ENCODE results near the gene AHNAK.

Gene AHNAK

DNA sequence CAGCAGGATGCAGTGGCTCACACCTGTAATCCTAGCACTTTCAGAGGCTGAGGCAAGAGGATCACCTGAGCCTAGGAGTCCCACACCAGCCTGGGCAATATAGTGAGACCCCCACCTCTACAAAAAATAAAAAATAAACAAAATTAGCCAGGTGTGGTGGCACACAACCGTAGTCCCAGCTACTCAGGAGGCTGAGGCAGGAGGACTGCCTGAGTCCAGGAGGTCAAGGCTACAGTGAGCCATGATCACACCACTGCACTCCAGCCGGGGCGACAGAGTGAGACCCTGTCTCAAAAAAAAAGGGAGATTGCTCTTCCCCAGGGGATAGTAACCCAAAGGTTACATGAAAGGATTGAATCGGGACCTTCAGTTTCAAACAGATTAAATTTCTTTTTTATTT lies 54.0 kb downstream of the AHNAK start:
- no peak for FAIRE-seq

DNA sequence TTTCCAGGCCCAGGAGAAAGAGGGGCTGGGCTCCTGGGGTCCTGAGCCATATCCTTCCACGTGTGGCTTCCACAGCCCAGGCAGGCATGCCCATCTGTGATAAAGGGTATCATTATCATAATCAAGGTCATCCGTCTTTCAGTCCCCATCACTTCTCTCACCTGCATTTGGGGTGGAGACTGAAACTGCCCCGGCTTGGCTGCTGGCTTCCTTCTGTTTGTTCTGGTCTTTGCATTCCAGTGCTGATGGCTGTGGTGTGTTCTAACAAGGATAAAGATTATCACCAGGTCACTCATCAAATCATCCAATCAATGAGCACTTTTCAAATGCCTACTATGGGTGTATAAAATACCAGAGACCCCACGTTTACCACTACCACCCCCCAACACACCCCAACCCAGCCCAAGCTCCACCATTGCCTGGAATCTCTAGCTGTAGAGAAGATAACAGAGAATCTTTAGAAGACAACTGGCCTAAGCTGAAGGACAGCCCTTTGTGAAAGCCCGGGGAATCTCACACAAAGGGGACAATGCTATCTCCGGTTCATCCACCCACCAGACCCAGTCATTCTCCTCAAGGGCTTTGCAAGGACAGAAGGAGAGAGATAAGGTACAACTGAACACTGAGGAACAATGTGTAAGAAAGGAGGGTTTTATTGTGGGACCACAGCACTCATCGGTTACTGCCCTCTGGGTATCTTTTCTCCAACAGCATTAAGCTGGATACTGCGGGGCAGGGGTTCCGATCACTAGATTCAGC lies 54.9 kb downstream of the AHNAK start:
- no peak for FAIRE-seq

DNA sequence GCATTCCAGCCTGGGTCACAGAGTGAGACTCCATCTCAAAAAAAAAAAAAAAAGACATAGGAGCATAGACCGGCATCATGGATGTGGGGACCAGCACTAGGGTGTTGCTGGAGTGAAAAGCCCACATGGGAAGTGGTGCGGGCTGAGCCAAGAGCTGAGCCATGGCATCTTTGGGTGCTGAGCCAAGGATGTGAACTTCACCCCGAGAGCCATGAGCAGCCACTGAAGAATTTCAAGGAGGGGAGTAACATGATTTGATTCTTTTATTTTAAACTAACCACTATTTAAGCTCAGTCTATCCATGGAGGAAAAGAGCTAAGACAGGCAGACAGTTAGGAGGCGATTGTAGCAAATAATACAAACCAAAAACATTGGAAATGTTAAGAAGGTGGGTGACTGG lies 57.4 kb downstream of the AHNAK start:
- FAIRE-seq: no peak

DNA sequence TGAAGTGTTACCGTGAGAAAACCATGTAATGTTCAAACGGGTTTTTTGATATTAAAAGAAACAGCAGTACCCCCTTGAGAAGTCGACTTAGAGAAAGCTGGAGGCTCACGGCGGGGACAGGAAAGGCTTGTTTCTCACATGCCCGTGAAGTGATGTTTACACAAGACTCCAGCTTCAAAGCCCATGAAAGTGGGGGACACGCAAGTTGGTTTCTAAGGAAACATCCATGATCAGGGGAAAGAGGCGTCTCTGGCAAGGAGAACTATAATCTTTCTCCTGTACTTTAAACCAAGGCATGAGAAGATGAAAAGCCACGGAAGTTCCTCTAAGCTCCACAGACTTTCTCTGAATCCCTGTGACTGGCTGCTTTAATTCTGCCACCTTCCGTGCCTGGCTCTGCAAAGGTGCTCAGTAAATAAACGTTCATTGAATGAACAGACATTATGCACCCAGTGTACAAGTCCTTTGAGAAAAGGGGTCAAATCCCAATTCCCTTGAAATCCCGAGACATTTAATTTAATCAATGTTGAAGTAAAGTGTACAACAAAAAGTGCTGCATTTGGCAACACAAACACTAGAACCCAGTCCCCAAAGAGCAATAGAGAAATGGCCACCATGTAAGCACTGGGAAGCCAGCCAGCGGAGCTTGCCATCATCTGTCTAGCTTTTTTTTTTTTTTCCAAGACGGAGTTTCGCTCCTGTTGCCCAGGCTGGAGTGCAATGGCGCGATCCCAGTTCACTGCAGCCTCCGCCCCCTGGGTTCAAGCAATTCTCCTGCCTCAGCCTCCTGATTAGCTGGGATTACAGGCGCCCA lies 58.7 kb downstream of the AHNAK start:
- no peak for FAIRE-seq

DNA sequence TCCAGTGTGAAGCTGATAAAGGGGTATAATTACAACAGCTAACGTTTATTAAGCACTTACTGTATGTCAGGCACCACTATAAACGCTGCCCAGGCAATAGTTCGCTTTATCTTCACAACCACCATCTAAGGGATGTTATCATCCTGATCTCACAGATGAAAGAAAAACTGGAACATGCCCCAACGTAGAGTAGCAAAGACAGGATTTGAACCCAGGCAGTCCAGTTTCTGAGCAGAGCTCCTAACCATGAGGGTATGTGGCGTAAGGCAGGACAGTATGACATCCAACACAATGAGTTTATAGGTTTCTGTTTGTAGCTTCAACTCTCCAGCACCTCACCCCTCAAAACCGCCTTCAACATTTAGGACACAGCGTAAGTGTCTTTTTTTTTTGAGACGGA lies 59.5 kb downstream of the AHNAK start:
- no peak for FAIRE-seq

DNA sequence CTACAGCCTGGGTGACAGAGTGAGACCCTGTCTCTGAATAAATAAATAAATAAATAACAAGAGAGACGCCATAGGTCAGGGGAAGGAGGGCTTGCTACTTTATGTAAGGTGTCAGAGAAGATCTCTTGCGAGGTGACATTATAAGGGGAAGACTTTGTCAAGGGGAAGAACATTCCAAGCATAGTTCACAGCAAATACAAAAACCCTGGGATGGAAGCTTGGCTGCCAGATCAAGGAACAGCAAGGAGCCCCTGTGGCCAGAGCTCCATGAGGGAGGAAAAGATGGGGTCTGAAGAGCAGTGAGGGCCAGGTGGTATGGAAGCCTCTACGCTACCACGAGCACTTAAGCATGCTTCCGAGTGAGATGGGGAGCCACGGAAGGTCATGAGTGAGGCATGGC lies 62.3 kb downstream of the AHNAK start:
- no peak for FAIRE-seq

DNA sequence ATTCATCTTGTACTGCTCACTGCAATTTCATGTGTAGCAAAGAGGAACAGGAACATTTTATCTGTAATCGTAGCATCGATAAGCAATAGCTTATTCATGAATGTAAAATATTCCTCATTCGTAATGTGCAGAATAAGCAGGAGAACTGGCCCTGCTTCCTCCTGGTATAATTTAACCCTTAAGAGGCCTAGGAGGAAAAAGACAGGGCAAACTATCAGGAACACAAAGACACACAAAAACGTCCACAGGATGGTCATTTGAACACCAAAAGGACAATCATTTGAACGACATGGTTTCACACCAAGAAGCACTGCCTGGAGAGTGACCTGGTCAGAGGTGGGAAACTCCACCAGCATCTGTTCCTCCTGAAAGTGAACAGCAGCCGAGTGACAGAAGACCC lies 63.9 kb downstream of the AHNAK start:
- no peak for FAIRE-seq

DNA sequence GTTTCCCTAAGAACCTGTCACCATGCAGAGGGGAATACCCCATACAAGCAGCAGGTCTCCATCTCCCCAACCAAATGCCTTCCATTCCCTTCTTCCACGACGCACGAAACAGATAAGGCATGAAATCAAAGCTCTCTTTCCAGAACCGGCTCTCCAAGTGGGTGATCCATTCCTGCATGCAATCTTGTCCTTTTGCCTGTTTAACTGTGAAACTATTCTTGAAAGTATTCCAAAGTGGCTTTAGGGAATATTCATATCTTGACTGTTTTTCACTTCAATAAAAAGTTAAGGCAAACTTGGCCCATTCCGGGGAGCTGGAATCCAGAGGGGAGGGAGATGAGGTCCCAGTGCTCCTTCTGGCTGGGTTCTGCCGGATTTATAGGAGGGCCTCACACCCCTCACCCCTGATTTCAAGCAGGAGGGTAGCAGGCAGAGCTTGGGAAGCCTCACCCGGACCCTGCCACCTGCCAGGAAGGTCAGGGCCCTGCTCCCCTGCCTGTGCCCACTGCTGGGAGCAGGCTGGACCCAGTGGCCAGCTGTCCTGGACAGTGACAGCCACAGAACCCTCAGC lies 66.9 kb downstream of the AHNAK start:
- no peak for FAIRE-seq

DNA sequence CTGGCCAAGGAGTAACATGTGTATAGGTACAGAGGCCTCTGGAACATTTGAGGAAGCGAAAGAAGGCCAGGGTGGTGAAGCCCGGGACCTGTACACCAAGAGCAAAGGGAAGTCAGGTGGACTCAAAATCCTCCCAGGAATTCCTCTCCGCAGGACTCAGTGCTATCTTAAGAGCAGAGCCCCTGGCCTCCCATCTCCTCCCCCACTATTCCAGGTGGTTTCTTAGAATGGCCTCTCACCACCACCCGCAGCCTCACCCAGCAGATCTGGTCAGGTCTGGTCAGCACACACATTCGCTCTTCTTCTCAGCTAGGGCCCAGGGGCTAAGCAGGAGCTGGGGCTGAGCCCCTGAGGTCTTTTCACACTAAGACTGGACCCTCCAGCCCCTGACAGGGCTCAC lies 68.7 kb downstream of the AHNAK start:
- FAIRE-seq: peak; percentile 90

DNA sequence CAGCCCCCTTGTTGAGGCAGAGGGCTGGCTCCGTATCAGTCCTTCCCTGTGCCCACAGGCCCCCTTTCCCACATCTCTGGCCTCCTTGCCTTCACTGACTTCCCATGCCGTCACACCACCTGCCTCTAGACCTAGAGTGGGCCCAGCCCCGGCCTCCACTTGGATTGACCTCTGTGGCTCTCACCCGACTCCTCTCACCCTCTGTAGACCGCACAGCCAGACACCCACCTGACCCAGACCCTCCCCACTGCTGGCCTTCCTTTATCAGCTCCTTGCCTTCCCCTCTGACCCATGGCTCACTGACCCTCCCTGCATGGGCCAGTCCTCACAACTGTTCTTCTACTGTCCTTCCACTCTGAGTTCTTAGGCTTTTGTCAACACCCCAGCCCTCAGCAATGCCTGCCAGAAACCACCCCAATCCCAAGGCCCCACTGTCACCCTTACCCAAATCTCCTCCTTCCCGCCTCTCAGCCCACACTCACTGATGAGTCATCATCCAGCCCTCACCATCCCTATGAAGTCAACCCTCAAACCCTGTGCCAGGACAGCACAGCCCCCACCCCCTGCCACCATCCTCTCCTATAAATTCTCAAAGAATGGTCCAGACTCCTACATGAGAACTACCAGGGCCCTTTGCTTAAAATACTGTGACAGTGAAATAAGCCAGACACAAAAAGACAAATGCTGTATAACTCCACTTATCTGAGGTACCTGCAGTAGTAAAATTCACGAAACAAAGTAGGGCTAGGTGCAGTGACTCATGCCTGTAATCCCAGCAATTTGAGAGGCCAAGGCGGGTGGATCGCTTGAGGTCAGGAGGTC lies 74.3 kb downstream of the AHNAK start:
- FAIRE-seq: peak; percentile 86

DNA sequence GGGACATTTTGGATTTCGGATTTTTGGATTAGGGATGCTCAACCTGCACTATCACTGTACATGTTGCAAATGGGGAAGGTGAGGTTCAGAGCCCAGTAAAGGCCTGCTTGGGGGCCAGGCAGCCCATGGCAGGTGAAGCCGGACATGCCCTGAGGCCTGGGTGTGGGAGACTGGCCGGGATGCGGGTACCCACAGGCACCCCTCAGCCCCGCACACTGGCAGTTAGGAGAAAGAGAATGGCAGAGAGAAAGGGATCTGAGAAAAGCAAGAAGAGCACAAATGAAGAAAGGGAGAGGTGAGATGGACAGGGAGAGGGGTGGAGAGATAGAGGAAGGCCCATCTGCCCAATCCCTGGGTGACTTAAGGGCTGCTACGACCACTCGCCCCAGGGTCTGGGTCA lies 75.0 kb downstream of the AHNAK start:
- no peak for FAIRE-seq

DNA sequence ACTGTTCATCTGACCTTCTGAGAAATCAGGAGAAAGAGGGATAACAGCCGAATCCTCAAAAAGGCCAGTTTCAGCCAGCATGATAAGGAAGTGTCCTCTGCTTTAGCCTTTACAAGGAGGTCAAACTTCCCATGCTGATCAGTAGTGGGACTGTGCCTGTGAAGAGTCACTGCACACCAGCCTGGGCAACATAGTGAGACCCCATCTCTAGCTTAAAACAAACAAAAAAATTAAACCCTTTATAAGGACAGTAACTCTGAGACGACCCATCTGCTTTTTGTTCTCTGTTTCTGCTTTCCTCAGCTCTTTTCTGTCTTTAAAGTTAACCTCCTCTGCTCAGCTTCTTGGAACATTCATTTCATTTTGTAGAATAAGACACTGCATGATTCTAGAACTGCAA lies 78.0 kb downstream of the AHNAK start:
- FAIRE-seq: no peak

DNA sequence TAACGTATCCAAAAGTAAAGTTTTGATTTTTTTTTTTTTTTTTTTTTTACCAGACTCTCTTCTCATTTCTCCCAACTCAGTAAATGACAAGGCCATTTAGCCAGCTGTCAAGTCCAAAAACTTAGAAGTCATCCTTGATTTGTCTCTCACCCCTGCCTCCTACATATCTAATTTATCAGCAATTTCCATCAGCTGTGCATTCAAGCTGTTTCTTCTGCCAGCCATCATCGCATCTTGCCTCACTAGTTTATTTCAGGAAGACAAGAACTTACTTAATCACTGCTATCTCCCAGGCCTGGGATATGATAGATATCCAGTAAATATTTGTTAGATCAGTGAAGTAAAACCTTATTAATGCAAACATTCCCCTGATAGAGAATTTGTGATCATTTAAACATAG lies 80.2 kb downstream of the AHNAK start:
- FAIRE-seq: no peak

DNA sequence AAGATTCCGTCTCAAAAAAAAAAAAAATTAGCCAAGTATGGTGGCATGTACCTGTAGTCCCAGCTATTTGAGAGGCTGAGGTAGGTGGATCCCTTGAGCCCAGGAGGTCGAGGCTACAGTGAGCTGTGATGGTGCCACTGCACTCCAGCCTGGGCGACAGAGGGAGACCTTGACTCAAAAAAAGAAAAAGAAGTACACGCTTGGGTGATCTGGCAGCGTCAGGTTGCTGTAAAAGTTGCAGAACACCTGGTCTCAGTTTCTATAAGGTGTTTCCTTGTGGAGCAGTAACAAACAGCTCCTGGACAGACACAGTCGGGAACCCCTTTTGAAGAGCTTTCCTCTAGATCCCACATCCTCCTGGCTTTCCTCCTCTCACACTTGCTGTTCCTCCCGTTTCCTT lies 82.0 kb downstream of the AHNAK start:
- FAIRE-seq: no peak

DNA sequence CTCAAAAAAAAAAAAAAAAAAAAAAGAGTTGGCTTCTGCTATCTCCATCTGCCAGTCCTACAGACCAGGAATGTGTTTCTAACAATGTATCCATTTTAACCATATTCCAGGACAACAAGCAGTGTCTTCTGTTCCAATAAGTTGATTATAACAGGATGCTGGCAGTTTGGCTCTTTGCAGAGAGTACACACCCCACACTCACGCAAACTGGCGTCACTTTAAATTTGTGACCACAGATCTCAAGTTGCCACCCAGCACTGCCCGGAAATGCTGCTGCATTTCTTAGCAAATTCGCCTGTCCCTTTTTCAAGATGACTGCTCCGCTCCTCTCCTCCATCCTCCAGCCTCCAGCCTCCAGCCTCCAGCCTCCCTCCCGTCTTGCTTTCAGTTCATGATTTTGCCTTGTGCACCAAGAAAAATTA lies 83.5 kb downstream of the AHNAK start:
- FAIRE-seq: no peak

DNA sequence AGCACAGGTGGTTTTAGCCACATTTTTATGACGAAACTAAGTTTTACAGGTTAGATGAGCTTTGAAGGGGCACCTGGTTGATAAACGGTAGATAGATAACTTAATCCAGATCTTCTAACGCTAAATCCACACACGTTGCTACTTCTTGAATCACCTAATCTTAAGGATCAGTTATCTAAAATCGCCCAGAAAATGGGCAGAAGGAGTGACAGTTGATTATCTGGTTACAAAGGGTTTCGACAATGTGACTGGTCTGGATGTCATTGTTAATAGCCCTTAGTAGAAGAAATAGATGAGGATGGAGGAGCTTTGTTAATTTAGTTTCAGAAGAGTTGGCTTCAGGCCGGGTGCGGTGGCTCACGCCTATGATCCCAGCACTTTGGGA lies 84.1 kb downstream of the AHNAK start:
- no peak for FAIRE-seq

DNA sequence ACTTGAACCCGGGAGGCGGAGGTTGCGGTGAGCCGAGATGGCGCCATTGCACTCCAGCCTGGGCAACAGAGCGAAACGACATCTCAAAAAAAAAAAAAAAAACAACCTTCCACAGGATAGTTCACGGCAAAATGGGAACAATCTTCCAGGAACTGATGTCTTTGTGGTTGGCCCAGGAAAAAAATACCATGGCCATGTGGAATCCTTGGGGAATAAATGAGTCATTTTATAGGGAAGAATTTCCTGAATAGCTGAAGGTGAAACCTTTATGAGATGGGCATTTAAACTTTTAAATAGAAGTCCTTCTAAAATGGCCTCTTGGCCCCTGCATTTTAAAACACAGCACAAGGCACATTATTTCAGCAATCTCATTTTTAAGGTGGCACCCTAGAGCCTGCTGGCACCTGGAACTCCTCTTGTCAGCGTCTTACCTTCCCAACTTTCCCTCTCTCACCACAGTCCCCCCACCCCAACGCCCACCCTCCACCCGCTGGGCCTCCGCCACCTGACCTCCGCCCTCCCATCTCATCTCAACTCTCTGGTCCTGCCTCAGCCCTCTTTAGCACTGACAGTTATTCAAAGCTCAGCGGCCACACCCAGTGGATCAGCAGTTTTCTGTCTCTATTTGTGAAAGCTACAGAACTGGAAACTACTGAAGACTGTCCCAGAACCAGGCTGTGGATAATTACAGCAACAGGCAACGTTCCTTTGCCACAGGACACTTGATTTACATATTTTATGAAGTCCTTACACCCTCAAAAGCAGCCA lies 84.7 kb downstream of the AHNAK start:
- peak; percentile 77 for FAIRE-seq

DNA sequence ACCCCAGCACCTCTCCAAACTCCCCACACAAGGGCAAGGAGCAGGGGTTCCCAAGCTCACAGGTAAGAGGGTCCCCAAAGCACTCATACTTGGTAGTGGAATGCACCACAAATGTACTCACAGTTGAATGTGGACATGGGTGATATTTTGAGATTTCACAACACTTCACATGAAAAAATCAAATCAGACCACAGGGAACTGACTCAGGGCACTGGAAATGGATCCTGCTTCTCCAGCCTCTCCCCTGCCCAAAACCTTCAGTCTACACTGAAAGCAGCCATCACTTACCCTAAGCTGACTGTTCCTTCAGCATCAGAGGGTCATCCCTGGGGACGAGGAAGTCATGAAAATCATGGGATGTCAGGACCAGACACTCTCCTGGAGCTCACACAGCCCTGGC lies 87.5 kb downstream of the AHNAK start:
- no peak for FAIRE-seq

DNA sequence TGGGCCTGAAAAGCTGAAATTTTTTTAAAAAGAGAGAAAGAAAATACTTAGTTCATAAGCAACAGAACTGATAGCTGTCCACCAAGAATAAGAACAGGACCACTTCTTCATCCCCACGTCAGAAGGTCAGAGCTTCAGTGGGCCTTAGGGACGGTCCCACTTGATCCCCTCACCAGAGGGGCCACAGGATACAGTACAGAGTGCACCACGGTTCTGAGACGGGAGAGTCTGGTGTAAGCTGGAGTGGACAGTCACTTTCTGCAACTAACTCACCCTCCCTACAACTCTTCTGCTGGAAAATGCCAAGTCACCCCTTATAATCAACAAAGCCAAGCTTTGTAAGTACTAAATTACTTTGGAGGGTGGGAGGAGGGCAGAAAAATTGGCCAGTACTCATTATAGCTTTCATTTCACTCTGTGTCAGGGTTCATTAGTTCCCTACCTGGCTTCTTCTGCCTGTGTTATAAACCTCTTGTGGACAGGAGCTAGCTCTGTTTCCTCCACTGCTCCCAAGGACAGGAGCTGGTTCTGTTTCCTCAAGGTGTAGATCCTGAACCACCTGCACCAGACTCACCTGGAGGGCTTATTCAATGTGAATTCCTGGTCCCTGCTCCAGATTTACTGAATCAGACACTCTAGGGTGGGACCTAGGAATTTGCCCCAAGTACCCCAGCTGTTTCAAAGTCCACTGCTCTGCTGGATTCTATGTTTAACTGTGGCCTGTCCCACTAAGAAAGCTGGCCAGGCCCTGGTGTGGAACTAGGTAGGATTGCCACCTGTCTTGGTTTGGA lies 88.2 kb downstream of the AHNAK start:
- FAIRE-seq: no peak

DNA sequence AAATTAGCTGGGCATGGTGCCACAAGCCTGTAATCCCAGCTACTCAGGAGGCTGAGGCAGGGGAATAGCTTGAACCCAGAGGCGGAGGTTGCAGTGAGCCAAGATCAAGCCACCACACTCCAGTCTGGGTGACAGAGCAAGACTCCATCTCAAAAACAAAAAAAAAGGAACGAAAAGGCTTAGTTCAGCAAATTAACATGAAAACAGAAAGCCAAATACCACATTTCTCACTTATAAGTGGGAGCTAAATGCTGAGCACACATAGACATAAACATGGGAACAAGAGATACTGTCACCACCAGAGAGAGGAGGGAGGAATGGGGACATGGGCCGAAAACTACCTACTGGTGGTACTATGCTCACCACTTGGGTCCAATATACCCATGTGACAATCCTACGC lies 89.1 kb downstream of the AHNAK start:
- no peak for FAIRE-seq

DNA sequence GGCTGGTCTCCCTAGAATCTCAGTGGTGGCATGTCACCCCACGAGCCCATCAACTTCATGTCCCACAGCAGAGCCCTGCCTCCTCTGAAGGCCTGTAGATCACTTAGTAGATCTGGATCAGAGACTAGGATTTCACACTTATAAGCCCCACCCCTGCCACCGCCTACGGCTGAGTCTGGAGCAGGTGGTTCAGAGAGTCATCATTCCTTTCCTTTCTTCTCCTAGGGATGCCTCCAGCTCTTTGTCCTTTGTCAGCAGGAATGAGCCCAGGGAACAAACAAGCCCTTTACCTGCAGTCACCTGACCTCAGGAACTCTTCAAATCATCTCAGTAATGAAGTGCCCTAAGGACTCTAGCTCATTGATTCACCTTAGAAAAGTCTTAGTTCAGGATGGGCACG lies 90.0 kb downstream of the AHNAK start:
- FAIRE-seq: no peak

All from G401.6 (cell line).